ENCODE data around the gene NUMB. TPM values are rescaled to one million over a fixed set of nuclear protein-coding genes. Genes with fewer than 3 reads are reported as not detected.

Gene NUMB
- total and polyA plus RNA-seq, 2 of the 13 experiments (the other 11 are each of a cell fraction or from before 2014, with no cell fraction given): 20.3 to 71.1 TPM

- TF ChIP-seq KDM6A (CRISPR knock-in tag; IDR thresholded peaks at IDR 0.05; ENCODE audit: low read depth) (no peak), ZFP91 (CRISPR knock-in tag; IDR thresholded peaks at IDR 0.05; ENCODE audit: borderline replicate concordance) (no peak), ZNF44 (CRISPR knock-in tag; IDR thresholded peaks at IDR 0.05) (no peak), TOE1 (CRISPR knock-in tag; IDR thresholded peaks at IDR 0.05) (no peak), ASH2L (IDR thresholded peaks at IDR 0.05; ENCODE audit: insufficient read length, low read depth, low read length) (no peak), PHF21A (CRISPR knock-in tag; IDR thresholded peaks at IDR 0.05) (no peak), KDM1A (CRISPR knock-in tag; IDR thresholded peaks at IDR 0.05) (no peak), AGO1 (IDR thresholded peaks at IDR 0.05; ENCODE audit: low read depth, low read length, poor library complexity, severe bottlenecking) (no peak), FOXJ3 (CRISPR knock-in tag; IDR thresholded peaks at IDR 0.05; ENCODE audit: borderline replicate concordance) (no peak), ZNF142 (CRISPR knock-in tag; IDR thresholded peaks at IDR 0.05) (no peak), KLF9 (CRISPR knock-in tag; IDR thresholded peaks at IDR 0.05; ENCODE audit: low read depth) (no peak), UBTF (CRISPR knock-in tag; IDR thresholded peaks at IDR 0.05) (no peak), HMG20A (CRISPR knock-in tag; IDR thresholded peaks at IDR 0.05; ENCODE audit: borderline replicate concordance) (no peak), ATF1 (CRISPR knock-in tag; IDR thresholded peaks at IDR 0.05) (no peak)
- WGBS (ENCODE audit: low lambda C conversion rate): 60% methylated on average over 2 of the region's 2 CpGs
- Histone ChIP-seq H3K4me1 (ENCODE audit: insufficient read depth, low read length) (peaks cover 6% of the 10 kb centered on the region), H3K4me2 (ENCODE audit: low read depth, low read length) (no peak overlapping the region), H3K9ac (ENCODE audit: insufficient read depth, low read depth, low read length) (no peak overlapping the region), H3K4me3 (replicated peaks in 1 of 3; ENCODE audit: insufficient read depth in 1 of 3, low read depth in 2 of 3, low read length in 3 of 3) (no peak overlapping the region), H3K27ac (ENCODE audit: extremely low read length, insufficient read depth, low read length) (no peak overlapping the region), H3K27me3 (ENCODE audit: control insufficient read depth in 1 of 2, insufficient read depth in 2 of 2, low read length in 2 of 2) (peaks cover 9 to 39% of the 10 kb centered on the region in 2 experiments), H3K79me2 (ENCODE audit: insufficient read depth, low read length) (no peaks in the 10 kb centered on the region), H4K20me1 (ENCODE audit: insufficient read depth, low read length) (no peaks in the 10 kb centered on the region), H3K36me3 (replicated peaks in 1 of 2; ENCODE audit: control insufficient read depth in 1 of 2, insufficient read depth in 2 of 2, low read length in 2 of 2) (no peaks in the 10 kb centered on the region), H3K9me3 (ENCODE audit: low read length) (no peaks in the 10 kb centered on the region), H2AFZ (ENCODE audit: low read length) (no peak overlapping the region)
- in situ Hi-C loops (cut with HindIII; ENCODE audit: extremely low pct_ligation_motif_present, low pct_unique_long_range_greater_than_20kb) (no loop called here), intact Hi-C loops (cut with micrococcal nuclease; ENCODE audit: unreplicated experiment) (no loop called here)
- no TSS peak for BruUV-seq (replicated peaks)
- CTCF ChIA-PET (ENCODE audit: low intra/inter-chr PET ratio, low total read pairs): no interaction called here
- FAIRE-seq (no peak), DNase-seq (ENCODE audit: low spot score) (no peak), ATAC-seq (no peak)
- POLR2A ChIA-PET: no interaction called here
Observed at GRCh38 chr14:73243748-73244147, 214.6 kb downstream of the NUMB start.
